Upper lobe of left lung (tissue), 4 donors: ENCODE results near the gene LRRK1.

Experiments used
- POLR2A ChIP-seq, 4 donors: fragments of 450-650 bp; IDR thresholded peaks; one replicate each; pipeline ENCODE4 v1.5.1; 2016 to 2017; ENCODE audit warnings: antibody characterized with exemption in 4 of 4, mild to moderate bottlenecking in 2 of 4
- POLR2AphosphoS5 ChIP-seq, 2 donors: sonication (generic); formaldehyde crosslinking; IDR thresholded peaks; one replicate each; pipeline ENCODE4 v1.5.1; 2017; ENCODE audit warnings: antibody characterized with exemption in 2 of 2
- TF ChIP-seq, protein P1 (sequence below), 6 experiments: fragments of 450-650 bp in 4 of 6; fragments of 200-600 bp in 2 of 6; sonication (generic) in 2 of 6; IDR thresholded peaks; one replicate each; pipeline ENCODE4 v1.5.1; 2016 to 2019; ENCODE audit warnings: antibody characterized with exemption in 6 of 6

DNA sequence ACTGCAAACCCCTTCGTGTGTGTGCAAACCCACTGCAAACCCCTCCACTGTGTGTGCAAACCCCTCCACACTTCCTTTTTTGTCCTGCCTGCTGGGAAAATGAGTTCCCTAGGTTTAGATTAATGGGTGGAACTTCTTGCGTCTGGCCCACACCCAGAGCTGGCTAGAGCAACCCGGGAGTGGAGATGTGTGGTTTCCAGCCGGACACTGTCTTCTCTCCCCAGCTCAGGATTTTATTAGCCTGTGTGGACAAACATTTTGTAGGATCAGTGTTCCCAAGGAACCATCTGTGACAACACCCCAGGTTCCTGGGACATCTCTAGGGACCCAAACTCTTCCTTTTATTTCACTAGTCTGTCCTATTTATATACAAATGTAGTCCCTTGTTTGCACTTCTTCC, 9.6 kb upstream of the LRRK1 start:
- TF ChIP-seq, protein P1, sequence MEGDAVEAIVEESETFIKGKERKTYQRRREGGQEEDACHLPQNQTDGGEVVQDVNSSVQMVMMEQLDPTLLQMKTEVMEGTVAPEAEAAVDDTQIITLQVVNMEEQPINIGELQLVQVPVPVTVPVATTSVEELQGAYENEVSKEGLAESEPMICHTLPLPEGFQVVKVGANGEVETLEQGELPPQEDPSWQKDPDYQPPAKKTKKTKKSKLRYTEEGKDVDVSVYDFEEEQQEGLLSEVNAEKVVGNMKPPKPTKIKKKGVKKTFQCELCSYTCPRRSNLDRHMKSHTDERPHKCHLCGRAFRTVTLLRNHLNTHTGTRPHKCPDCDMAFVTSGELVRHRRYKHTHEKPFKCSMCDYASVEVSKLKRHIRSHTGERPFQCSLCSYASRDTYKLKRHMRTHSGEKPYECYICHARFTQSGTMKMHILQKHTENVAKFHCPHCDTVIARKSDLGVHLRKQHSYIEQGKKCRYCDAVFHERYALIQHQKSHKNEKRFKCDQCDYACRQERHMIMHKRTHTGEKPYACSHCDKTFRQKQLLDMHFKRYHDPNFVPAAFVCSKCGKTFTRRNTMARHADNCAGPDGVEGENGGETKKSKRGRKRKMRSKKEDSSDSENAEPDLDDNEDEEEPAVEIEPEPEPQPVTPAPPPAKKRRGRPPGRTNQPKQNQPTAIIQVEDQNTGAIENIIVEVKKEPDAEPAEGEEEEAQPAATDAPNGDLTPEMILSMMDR (IDR thresholded peaks at IDR 0.05) = no peak
- TF ChIP-seq POLR2AphosphoS5 (IDR thresholded peaks at IDR 0.05) = no peak
- TF ChIP-seq POLR2A (IDR thresholded peaks at IDR 0.05) = no peak
